Erythroblast (primary cell): ENCODE measurements around the gene LAPTM4A.

Source experiments
- GATA1 ChIP-seq: IDR thresholded peaks from 2 replicates; pipeline ENCODE4 v1.6.1; 2011; ENCODE audit warnings: low read depth, mild to moderate bottlenecking, control low read depth, low read length, moderate library complexity
- POLR2A ChIP-seq: IDR thresholded peaks from 2 replicates; pipeline ENCODE4 v1.6.1; 2011; ENCODE audit warnings: mild to moderate bottlenecking, low read length

DNA sequence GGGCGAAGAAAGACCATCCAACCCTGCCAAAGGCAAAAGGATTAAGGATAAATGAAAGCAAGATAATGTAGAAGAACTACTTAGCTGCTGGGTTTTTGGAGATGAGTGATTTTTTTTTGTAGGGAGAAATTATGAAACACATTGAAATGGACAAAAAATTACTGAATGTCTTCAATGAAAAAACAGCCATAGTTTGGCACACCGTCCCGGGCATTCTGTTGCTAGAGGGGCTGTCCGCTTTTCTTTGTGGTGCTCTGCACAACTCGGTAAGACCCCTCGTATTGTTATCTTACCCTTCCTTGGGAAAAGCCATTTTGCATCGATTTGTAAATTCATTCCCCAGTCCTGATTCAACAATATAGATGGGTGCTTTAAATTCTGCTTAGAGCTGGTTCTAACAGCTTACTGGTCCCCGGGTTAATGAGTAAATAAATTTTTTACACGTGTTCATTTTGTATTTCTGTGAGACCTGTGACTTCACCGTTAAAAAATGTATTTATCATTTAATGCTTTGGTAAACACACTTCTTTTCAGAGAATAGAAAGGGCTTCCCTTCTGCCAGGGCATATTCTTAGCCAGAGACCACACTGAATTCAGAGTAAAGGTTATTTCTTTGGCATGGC is 912 bp upstream of the LAPTM4A start:
- TF ChIP-seq POLR2A (no peak), GATA1 (no peak)
